Measurements from ENCODE around the gene ZNF320. TPM values are rescaled to one million over a fixed set of nuclear protein-coding genes. Genes with fewer than 3 reads are reported as not detected.

ZNF320 gene
- total RNA-seq, 1 experiment from 2014 or later = 18.5 TPM

DNA sequence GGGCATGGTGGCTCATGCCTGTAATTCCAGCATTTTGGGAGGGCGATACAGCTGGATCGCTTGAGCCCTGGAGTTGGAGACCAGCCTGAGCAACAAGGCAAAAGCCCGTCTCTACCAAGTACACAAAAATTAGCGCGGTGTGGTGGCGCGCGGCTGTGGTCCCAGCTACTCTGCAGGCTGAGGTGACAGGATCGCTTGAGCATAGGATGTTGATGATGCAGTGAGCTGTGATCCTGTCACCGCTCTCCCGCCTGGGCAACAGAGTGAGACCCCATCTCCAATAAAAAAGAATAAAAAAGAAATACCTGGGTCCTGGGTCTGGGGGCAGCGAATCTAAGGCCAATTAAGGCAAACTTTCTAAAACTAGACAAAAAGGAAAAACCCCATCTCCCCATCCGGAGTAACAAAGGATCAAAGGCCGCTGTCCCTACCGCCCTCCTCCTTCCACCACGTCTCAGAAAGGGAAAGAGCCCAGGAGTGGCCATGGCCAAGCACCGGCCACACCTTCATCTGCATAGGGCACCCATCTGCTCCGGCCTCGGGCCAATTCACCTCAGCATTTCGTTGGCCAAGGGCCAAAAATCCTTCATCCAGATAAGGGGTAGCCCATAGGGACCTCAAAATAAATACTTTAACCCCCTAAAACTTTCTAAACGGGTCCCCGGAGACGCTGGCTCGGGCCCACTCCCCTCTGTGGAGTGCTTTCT lies 851 bp downstream of the ZNF320 start:
- Histone ChIP-seq H3K27ac (peak overlapping the region; percentile 86), H3K4me3 (peak overlapping the region; percentile 84), H3K9me3 (ENCODE audit: insufficient read depth, low read depth) (peaks cover 20% of the 10 kb centered on the region), H3K9me2 (ENCODE audit: insufficient read depth) (no peaks in the 10 kb centered on the region), H3K4me2 (peak overlapping the region; percentile 81), H3K79me2 (ENCODE audit: low read depth) (peaks cover 25% of the 10 kb centered on the region), H3K4me1 (replicated peaks; ENCODE audit: insufficient read depth) (peaks cover 9% of the 10 kb centered on the region; the same call in 1 of the 2 replicates), H4K20me1 (ENCODE audit: insufficient read depth) (no peaks in the 10 kb centered on the region), H3K36me3 (ENCODE audit: low read depth) (peaks cover 21% of the 10 kb centered on the region), H3K27me3 (ENCODE audit: insufficient read depth, low read depth) (no peaks in the 10 kb centered on the region), H2AFZ (peak overlapping the region; percentile 99), H3F3A (ENCODE audit: insufficient read depth, low read depth) (peaks cover 16% of the 10 kb centered on the region; the same call in 1 of the 2 replicates)
- POLR2A ChIA-PET (ENCODE audit: unreplicated experiment) = no interaction called here
- TF ChIP-seq, protein P1, sequence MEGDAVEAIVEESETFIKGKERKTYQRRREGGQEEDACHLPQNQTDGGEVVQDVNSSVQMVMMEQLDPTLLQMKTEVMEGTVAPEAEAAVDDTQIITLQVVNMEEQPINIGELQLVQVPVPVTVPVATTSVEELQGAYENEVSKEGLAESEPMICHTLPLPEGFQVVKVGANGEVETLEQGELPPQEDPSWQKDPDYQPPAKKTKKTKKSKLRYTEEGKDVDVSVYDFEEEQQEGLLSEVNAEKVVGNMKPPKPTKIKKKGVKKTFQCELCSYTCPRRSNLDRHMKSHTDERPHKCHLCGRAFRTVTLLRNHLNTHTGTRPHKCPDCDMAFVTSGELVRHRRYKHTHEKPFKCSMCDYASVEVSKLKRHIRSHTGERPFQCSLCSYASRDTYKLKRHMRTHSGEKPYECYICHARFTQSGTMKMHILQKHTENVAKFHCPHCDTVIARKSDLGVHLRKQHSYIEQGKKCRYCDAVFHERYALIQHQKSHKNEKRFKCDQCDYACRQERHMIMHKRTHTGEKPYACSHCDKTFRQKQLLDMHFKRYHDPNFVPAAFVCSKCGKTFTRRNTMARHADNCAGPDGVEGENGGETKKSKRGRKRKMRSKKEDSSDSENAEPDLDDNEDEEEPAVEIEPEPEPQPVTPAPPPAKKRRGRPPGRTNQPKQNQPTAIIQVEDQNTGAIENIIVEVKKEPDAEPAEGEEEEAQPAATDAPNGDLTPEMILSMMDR (conservative IDR thresholded peaks at IDR 0.05) = no peak
- no peak for TF ChIP-seq EZH2 (IDR thresholded peaks at IDR 0.05; ENCODE audit: low read depth)
- BruUV-seq (replicated peaks) = no TSS peak
- DNase-seq = peak; percentile 51 to 55
- CTCF ChIA-PET = no interaction called here
- intact Hi-C loops (cut with micrococcal nuclease; ENCODE audit: unreplicated experiment) = loop anchor here (1.0 to 5.0 kb wide), 5 partner anchors 26 to 96 kb away; partner anchors contain the start of genes ZNF468 and ZNF888

DNA sequence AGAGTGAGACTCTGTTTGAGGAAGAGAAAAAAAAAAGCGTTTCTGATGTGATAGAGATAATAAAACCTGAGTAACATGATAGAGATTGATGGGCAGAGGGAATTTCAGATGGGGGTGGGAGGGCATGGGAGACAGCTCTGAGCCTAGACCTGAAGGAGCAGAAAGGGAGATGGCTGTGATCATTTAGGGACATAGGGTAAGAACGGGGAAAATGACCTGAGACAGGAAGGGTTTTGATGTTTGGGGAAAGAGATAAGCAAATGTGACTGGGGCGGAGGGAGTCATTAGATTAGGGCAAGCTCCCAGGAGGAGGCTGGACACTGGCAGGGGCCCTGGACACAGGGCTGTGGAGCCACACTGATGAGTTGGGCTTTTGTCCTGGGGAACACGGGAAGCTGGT lies 6.1 kb downstream of the ZNF320 start:
- H3K27me3 ChIP-seq (ENCODE audit: insufficient read depth, low read depth) = no peaks in the 10 kb centered on the region
- H3F3A ChIP-seq (ENCODE audit: insufficient read depth, low read depth) = peaks cover under 1% of the 10 kb centered on the region; the same call in 1 of the 2 replicates
- no peaks in the 10 kb centered on the region for H3K9me2 ChIP-seq (ENCODE audit: insufficient read depth)
- peaks cover 5% of the 10 kb centered on the region; the same call in 1 of the 2 replicates for H3K4me1 ChIP-seq (replicated peaks; ENCODE audit: insufficient read depth)
- H3K9me3 ChIP-seq (ENCODE audit: insufficient read depth, low read depth) = peaks cover 24% of the 10 kb centered on the region
- no peak overlapping the region for H3K4me3 ChIP-seq
- no peak for TF ChIP-seq EZH2 (IDR thresholded peaks at IDR 0.05; ENCODE audit: low read depth)
- TF ChIP-seq, protein P1 (conservative IDR thresholded peaks at IDR 0.05) = no peak
- DNase-seq = no peak
- no TSS peak for BruUV-seq (replicated peaks)
- peaks cover 56% of the 10 kb centered on the region for H3K36me3 ChIP-seq (ENCODE audit: low read depth)
- no peak overlapping the region for H3K27ac ChIP-seq
- H3K4me2 ChIP-seq = no peak overlapping the region
- no peak overlapping the region for H2AFZ ChIP-seq
- POLR2A ChIA-PET (ENCODE audit: unreplicated experiment) = no interaction called here
- intact Hi-C loops (cut with micrococcal nuclease; ENCODE audit: unreplicated experiment) = no loop called here
- H4K20me1 ChIP-seq (ENCODE audit: insufficient read depth) = no peaks in the 10 kb centered on the region
- peaks cover 25% of the 10 kb centered on the region for H3K79me2 ChIP-seq (ENCODE audit: low read depth)
- CTCF ChIA-PET = no interaction called here

DNA sequence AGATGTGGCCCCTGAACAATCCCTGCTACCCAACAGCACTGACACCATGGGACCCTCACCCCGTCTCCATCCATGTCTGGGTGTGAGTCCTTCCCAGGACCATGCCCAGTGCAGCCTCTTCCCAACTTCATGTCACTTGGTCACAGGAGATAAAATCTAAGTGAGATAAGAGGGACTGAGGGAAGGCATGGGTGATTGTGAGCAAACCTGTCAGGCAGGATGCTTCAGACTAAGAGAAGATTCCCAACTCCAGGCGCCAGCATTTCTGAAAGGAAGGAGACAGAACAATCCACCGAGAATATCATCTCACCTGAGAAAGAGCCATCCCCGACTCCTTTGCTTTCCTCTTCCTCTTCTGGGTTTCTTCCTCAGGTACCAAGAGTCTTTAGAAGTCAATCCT lies 7.5 kb downstream of the ZNF320 start:
- intact Hi-C loops (cut with micrococcal nuclease; ENCODE audit: unreplicated experiment) = no loop called here
- H2AFZ ChIP-seq = no peak overlapping the region
- H3K4me2 ChIP-seq = no peak overlapping the region
- ChIA-PET CTCF (no interaction called here), POLR2A (ENCODE audit: unreplicated experiment) (no interaction called here)
- H3K9me2 ChIP-seq (ENCODE audit: insufficient read depth) = no peaks in the 10 kb centered on the region
- no TSS peak for BruUV-seq (replicated peaks)
- DNase-seq = no peak
- H3K27ac ChIP-seq = no peak overlapping the region
- no peaks in the 10 kb centered on the region for H3K4me1 ChIP-seq (replicated peaks; ENCODE audit: insufficient read depth)
- no peaks in the 10 kb centered on the region for H3F3A ChIP-seq (ENCODE audit: insufficient read depth, low read depth)
- H3K79me2 ChIP-seq (ENCODE audit: low read depth) = peaks cover 13% of the 10 kb centered on the region
- H3K4me3 ChIP-seq = no peak overlapping the region
- peaks cover 23% of the 10 kb centered on the region for H3K9me3 ChIP-seq (ENCODE audit: insufficient read depth, low read depth)
- no peaks in the 10 kb centered on the region for H4K20me1 ChIP-seq (ENCODE audit: insufficient read depth)
- H3K36me3 ChIP-seq (ENCODE audit: low read depth) = peaks cover 58% of the 10 kb centered on the region
- no peaks in the 10 kb centered on the region for H3K27me3 ChIP-seq (ENCODE audit: insufficient read depth, low read depth)
- no peak for TF ChIP-seq EZH2 (IDR thresholded peaks at IDR 0.05; ENCODE audit: low read depth)
- TF ChIP-seq, protein P1 (conservative IDR thresholded peaks at IDR 0.05) = no peak
